Stimulated activated CD8-positive, alpha-beta memory T cell treated with anti-CD3 and anti-CD28 coated beads, Interleukin-15, amount 100 ng/mL, for 1 hour (primary cell): ENCODE results near the gene NACAD.

Experiments used
- DNase-seq: peaks from one replicate; pipeline ENCODE4 v3.0.0-alpha.2; 2020; ENCODE audit warnings: low read depth

Gene NACAD

GRCh38 chr7:45088821-45089340 is at the start of gene NACAD:
Gene NACAD (minus strand): TSS chr7:45088969. CDS start chr7:45088894, 75 bp downstream.
- no peak for DNase-seq

GRCh38 chr7:45136106-45137060 is 47.6 kb upstream of the NACAD start:
- DNase-seq, result peak; percentile 46

GRCh38 chr7:45133877-45134276 is 45.1 kb upstream of the NACAD start:
- DNase-seq, result no peak

- no peak for DNase-seq
Observed at GRCh38 chr7:45133352-45133751, 44.6 kb upstream of the NACAD start.

- DNase-seq, result no peak
Observed at GRCh38 chr7:45132708-45133320, 44.0 kb upstream of the NACAD start.

GRCh38 chr7:45131891-45132290 is 43.1 kb upstream of the NACAD start:
- no peak for DNase-seq

- DNase-seq, result no peak
Observed at GRCh38 chr7:45130910-45131309, 42.1 kb upstream of the NACAD start.

- no peak for DNase-seq
Observed at GRCh38 chr7:45129906-45130305, 41.1 kb upstream of the NACAD start.

- no peak for DNase-seq
Observed at GRCh38 chr7:45129181-45129800, 40.5 kb upstream of the NACAD start.

GRCh38 chr7:45126920-45127319 is 38.2 kb upstream of the NACAD start:
- no peak for DNase-seq

- no peak for DNase-seq
Observed at GRCh38 chr7:45126201-45126600, 37.4 kb upstream of the NACAD start.

GRCh38 chr7:45125193-45125904 is 36.6 kb upstream of the NACAD start:
- no peak for DNase-seq

GRCh38 chr7:45123913-45124710 is 35.3 kb upstream of the NACAD start:
- no peak for DNase-seq

- no peak for DNase-seq
Observed at GRCh38 chr7:45122975-45123860, 34.4 kb upstream of the NACAD start.

- no peak for DNase-seq
Observed at GRCh38 chr7:45119550-45119949, 30.8 kb upstream of the NACAD start.

- DNase-seq, result no peak
Observed at GRCh38 chr7:45118889-45119331, 30.1 kb upstream of the NACAD start.

GRCh38 chr7:45118292-45118691 is 29.5 kb upstream of the NACAD start:
- DNase-seq, result no peak

- no peak for DNase-seq
Observed at GRCh38 chr7:45117582-45117981, 28.8 kb upstream of the NACAD start.

GRCh38 chr7:45116048-45116447 is 27.3 kb upstream of the NACAD start:
- no peak for DNase-seq

GRCh38 chr7:45114926-45115325 is 26.2 kb upstream of the NACAD start:
- DNase-seq, result no peak
